GM12875 (cell line): Measurements from ENCODE around the gene TRIM54.
"Not testable (repeated sequence)": the region's sequence is repeated elsewhere in the genome, so short reads cannot be mapped to it uniquely, and the experiment has no call there.

Experiments used
- H3K4me3 ChIP-seq: one replicate; pipeline ENCODE4 v1.5.1; 2011; ENCODE audit warnings: low read depth, low read length, control low read depth
- TF ChIP-seq, protein P1 (sequence below): IDR thresholded peaks from 2 replicates; pipeline ENCODE4 v1.5.1; 2011; ENCODE audit warnings: low read depth, mild to moderate bottlenecking, control low read depth, inconsistent platforms, low read length, moderate library complexity, borderline replicate concordance; ENCODE audit not compliant: insufficient read depth

The TRIM54 gene

DNA sequence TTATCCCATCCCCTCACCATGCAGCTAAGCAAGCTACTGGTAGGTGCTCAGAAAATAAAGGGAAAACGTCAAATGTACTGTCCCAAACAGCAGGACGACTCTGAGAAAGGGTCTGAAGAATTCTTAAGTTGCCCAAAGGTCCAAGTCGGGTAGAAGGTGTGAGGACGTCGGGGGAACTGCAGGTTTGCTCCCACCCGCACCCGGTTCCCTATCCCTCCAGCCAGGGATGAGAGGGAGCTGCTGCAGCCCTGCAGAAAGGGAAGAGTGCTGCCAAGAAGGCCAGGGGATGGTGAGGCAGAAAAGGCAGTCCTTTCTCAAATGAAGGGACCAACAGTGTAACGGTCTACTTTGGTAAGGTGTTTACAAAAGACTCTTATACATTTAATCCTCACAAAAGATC, 32.9 kb downstream of the TRIM54 start:
- no peak overlapping the region for H3K4me3 ChIP-seq
- TF ChIP-seq, protein P1, sequence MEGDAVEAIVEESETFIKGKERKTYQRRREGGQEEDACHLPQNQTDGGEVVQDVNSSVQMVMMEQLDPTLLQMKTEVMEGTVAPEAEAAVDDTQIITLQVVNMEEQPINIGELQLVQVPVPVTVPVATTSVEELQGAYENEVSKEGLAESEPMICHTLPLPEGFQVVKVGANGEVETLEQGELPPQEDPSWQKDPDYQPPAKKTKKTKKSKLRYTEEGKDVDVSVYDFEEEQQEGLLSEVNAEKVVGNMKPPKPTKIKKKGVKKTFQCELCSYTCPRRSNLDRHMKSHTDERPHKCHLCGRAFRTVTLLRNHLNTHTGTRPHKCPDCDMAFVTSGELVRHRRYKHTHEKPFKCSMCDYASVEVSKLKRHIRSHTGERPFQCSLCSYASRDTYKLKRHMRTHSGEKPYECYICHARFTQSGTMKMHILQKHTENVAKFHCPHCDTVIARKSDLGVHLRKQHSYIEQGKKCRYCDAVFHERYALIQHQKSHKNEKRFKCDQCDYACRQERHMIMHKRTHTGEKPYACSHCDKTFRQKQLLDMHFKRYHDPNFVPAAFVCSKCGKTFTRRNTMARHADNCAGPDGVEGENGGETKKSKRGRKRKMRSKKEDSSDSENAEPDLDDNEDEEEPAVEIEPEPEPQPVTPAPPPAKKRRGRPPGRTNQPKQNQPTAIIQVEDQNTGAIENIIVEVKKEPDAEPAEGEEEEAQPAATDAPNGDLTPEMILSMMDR, result no peak

DNA sequence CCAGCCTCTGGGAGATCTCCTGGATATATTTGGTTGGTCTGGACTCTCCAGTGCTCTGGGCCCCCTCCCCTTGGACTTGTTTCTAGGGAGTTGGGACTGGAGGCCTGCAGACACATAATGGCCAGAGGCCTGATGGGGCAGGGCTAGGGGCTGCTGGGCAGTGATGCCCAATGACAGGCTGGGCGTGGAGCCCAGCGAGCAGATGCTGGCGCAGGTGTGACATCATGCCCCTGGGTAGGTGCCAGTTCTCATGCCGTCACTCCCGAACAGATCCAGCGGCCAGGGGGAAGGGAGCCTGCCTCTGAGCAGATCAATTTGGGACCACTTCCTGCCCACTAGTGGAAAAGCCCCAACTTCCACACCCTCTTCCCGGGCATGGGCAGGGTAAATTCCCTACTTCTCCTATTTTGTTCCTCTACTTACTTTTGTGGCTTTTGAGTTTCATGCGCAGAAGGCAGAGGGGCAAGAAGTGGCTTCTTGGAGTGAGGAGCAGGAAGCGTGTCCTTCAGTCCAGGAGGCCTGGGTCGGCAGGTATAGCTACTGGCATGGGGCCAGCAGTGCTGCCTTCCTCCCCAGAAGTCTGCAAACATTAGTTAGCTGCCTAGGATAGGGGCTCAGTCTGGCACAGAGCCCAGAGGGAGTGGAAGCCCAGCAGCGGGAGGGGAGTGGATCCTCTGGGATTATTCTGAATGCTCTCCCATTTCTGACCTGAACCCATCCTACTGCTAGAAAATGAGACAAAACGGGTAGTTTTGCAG, 34.6 kb downstream of the TRIM54 start:
- no peak overlapping the region for H3K4me3 ChIP-seq
- TF ChIP-seq, protein P1, result no peak

DNA sequence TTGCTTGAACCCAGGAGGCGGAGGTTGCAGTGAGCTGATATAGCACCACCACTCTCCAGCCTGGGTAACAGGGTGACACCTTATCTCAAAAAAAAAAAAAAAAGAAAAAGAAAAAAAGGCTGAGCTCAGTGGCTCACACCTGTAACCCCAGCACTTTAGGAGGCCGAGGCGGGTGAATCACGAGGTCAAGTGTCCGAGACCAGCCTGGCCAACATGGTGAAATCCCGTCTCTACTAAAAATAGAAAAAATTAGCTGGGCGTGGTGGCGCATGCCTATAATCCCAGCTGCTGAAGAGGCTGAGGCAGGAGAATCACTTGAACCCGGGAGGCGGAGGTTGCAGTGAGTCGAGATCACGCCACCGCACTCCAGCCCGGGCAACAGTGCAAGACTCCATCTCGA, 37.6 kb downstream of the TRIM54 start:
- H3K4me3 ChIP-seq, result not testable (repeated sequence)

DNA sequence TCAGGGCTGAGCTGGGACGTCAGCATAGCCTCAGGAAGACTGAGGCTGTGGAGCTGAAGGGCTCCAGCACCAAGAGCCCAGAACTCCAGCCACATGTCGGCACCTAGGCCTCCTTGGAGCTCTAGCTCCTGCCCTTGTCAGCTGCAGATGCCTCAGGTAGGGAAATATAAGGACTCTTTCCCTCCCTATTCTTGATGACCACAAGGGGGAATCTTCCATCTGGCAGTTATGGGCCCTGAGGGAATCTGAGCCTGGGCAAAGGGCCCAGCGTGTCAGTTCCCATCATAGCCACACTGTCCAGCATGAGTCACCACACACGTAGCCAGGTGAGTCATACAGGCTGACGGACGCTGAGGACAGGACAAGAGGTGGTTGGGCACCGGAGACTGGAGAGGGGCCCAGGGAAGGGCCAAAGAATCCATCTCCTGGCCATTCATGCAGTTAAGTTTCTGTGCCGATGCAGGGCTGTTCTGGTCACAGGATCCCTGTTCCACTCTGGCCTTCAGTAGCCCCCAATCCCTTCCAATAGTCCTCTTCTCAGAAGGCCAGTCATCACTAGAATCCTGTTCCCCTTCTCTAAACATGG, 38.8 kb downstream of the TRIM54 start:
- no peak overlapping the region for H3K4me3 ChIP-seq
- TF ChIP-seq, protein P1, result no peak

DNA sequence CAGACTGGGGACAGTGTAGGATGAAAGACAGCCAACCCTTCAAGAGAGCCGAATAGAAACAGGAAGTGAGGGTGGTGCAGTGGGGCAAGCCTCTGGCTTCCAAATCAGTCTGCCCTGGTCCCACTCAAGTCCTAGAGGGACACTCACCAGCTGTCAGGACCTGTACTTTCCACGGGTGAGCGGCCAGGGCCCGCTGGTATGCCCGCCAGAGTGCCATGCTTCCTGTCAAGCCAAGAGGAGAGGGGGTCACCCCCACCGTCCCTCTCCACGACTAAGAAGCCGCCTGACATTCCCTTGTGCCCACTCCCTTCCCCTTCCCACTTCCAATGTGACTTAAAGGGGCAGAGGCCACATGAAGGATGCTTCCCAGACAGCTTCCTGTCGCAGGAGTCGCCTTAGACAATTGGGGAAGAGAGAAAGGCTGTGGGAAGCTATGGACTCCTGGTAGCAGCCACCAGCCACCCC, 40.1 kb downstream of the TRIM54 start:
- TF ChIP-seq, protein P1, result no peak
- peak overlapping the region; percentile 88 for H3K4me3 ChIP-seq

DNA sequence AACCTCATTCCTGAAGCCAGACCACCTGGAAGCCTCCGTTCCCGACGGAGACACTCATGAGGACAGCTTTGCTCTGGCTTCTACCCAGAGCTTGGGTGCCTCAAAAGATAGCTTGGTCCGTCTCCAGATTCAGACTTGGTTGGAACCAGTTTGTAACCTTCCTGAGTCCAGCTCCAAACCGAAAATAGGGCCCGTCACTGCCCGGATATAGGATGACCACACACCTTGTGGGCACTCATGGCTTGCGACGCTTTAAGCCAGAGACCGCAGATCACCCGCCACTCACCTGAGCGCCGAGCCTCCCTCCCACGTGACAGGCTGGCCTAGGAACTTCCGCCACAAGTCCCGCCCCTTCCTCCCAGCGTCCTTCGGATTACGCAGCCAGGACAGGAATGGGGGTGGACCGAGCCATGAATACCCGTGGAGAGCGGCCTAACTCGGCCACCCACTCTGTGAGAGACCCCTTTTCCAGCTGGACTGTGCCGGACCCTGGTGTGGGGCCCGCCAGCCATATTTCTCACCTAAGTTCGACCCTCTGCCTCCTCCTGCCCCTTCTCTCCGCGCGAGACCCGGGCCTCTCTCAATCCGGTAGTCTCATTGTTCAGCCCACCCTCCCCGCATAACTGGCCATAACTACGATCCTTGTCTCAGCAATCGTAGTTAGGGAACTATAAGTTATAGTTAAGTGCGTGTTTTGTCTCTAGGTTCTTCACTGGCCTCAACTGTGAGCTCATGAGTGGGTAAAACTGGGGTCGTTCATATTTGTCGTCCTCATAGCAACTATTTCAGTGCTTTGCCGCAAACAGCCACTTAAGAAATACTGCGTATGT, 40.8 kb downstream of the TRIM54 start, which contains the start of gene MPV17:
TSS of gene MPV17 (minus strand) at position 332 of the 830 bp plus-strand sequence. CDS start 580 bp downstream, outside the sequence.
- H3K4me3 ChIP-seq, result peak within 1 kb of the TSS; percentile 88
- TF ChIP-seq, protein P1, result no peak

DNA sequence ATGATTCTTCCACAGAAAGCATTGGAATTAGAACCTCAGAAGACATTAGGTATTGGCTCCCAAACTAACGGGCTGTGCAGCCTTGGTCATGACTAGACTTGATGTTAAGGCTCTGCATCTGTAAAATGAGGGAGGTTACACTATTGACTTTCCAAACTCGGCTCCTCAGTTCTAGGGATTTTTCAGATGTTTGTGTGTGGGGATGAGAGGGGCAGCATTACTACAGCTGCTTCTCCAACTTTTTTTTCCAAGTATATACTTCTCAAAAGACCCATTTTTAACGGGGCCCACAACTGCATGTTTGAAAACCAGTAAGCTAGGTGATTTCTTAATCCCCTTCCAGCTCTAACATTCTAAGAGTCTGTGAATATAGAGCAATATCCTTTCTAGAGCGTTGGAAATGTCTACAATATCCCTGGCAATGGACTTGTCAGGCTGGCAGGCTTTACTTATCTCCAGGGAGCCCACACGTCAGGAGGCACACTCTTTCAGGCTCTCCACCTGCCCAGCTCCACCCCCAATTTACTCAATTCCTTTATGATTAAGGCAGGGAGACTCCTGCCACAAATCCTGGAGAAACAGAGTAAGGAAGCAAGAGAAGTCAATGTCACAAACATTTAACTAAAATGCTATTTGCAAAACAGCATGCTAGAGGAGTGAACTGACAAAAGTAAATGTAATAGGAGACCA, 41.5 kb downstream of the TRIM54 start:
- H3K4me3 ChIP-seq, result peak overlapping the region; percentile 88
- TF ChIP-seq, protein P1, result no peak
